ENCODE measurements around the gene MRPS14. TPM values are rescaled to one million over a fixed set of nuclear protein-coding genes. Genes with fewer than 3 reads are reported as not detected.

Gene MRPS14
- polyA plus RNA-seq, 1 of the 3 experiments (the other 2 are of a cell fraction): 18.2 TPM

DNA sequence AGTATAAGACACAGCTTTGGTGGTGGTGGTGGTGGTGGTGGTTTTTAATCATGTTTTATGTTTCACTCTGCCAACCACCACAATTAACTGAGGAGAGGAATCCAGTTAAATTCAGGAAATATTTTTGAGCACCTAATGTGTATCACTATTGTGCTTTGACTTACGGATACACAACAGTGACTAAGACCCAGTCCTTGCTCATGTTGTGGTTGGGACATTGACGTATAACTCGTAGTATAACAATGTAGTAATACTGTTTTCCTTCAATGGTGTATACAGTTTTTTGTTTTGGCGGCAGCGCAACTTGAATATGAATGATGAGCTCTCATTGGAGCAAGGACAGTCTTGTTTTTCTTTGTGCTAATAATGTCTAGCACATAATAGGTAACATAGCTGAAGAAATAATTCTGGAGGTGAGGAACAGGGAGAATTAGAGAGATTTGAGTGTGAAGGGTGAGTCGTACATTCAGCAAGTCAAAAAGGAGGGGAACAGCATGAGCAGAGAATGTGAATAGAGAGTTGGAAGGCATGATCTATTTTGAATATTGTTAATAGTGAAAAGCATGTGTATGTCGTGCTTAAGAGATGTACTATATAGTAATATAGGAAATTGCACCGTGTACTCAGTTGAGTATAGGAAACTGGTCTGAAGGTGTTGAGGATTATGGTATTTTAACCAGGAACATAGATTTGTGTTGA, 18.0 kb downstream of the MRPS14 start:
- H3F3A ChIP-seq (replicated peaks; ENCODE audit: insufficient read depth): peaks cover 4% of the 10 kb centered on the region
- no peaks in the 10 kb centered on the region for H3K27me3 ChIP-seq (ENCODE audit: insufficient read depth)
- peaks cover 98% of the 10 kb centered on the region for H3K79me2 ChIP-seq (ENCODE audit: insufficient read depth)
- no peak overlapping the region for H3K4me2 ChIP-seq
- H3K4me3 ChIP-seq (ENCODE audit: low read depth in 2 of 2, low read length in 1 of 2): no peak overlapping the region
- peaks cover 38 to 57% of the 10 kb centered on the region in 2 experiments for H3K36me3 ChIP-seq (replicated peaks in 1 of 2; ENCODE audit: control insufficient read depth in 1 of 2, insufficient read depth in 2 of 2, low read length in 1 of 2)
- ChIA-PET POLR2A (interaction anchor here (0.8 to 1.3 kb wide), 2 partner anchors 8 to 18 kb away, joined by 4 to 5 read pairs; partner anchors contain the start of gene MRPS14), CTCF (interaction anchor here (1.4 kb wide), 1 partner anchor 9 kb away, joined by 3 read pairs; no protein-coding TSS in a partner anchor)
- H3K9me3 ChIP-seq: no peaks in the 10 kb centered on the region
- peaks cover 10% of the 10 kb centered on the region; the same call in 1 of the 2 replicates for H4K20me1 ChIP-seq (ENCODE audit: insufficient read depth)
- H3K27ac ChIP-seq (ENCODE audit: low read depth in 2 of 2, low read length in 1 of 2): no peak overlapping the region
- 94% methylated on average over 8 of the region's 8 CpGs for WGBS (ENCODE audit: low lambda C conversion rate)
- H3K4me1 ChIP-seq (ENCODE audit: control insufficient read depth in 1 of 2, insufficient read depth in 2 of 2, low read depth in 1 of 2, low read length in 1 of 2): peaks cover 0 to 3% of the 10 kb centered on the region in 2 experiments; a peak in 2 of 4 replicates
- H3K9ac ChIP-seq: no peak overlapping the region
- H2AFZ ChIP-seq (ENCODE audit: low read depth): no peak overlapping the region
- TF ChIP-seq FOSL2 (IDR thresholded peaks at IDR 0.05; ENCODE audit: borderline replicate concordance, low read depth) (no peak), EZH2phosphoT487 (IDR thresholded peaks at IDR 0.05; ENCODE audit: borderline replicate concordance, low read depth) (no peak), CHD2 (IDR thresholded peaks at IDR 0.05; ENCODE audit: low read length, partially characterized antibody) (no peak), RXRA (IDR thresholded peaks at IDR 0.05; ENCODE audit: borderline replicate concordance, low read depth) (no peak), RCOR1 (IDR thresholded peaks at IDR 0.05; ENCODE audit: low read length) (no peak), GABPA (IDR thresholded peaks at IDR 0.05; ENCODE audit: low read depth) (no peak), POLR2AphosphoS5 (IDR thresholded peaks at IDR 0.05; ENCODE audit: low read depth, low read length) (no peak), FOXJ3 (CRISPR knock-in tag; IDR thresholded peaks at IDR 0.05) (no peak), YY1 (IDR thresholded peaks at IDR 0.05; ENCODE audit: low read depth) (no peak), NFIC (IDR thresholded peaks at IDR 0.05; ENCODE audit: borderline replicate concordance) (no peak), TEAD4 (IDR thresholded peaks at IDR 0.05; ENCODE audit: borderline replicate concordance, insufficient read depth) (no peak), GATA2 (CRISPR knock-in tag; IDR thresholded peaks at IDR 0.05) (no peak), RFX5 (IDR thresholded peaks at IDR 0.05; ENCODE audit: low read length) (no peak), FOXM1 (IDR thresholded peaks at IDR 0.05; ENCODE audit: low read depth) (no peak)
- TF ChIP-seq, protein P1, sequence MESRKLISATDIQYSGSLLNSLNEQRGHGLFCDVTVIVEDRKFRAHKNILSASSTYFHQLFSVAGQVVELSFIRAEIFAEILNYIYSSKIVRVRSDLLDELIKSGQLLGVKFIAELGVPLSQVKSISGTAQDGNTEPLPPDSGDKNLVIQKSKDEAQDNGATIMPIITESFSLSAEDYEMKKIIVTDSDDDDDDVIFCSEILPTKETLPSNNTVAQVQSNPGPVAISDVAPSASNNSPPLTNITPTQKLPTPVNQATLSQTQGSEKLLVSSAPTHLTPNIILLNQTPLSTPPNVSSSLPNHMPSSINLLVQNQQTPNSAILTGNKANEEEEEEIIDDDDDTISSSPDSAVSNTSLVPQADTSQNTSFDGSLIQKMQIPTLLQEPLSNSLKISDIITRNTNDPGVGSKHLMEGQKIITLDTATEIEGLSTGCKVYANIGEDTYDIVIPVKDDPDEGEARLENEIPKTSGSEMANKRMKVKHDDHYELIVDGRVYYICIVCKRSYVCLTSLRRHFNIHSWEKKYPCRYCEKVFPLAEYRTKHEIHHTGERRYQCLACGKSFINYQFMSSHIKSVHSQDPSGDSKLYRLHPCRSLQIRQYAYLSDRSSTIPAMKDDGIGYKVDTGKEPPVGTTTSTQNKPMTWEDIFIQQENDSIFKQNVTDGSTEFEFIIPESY (IDR thresholded peaks at IDR 0.05; ENCODE audit: borderline replicate concordance, low read depth): no peak
- TF ChIP-seq, protein P2, sequence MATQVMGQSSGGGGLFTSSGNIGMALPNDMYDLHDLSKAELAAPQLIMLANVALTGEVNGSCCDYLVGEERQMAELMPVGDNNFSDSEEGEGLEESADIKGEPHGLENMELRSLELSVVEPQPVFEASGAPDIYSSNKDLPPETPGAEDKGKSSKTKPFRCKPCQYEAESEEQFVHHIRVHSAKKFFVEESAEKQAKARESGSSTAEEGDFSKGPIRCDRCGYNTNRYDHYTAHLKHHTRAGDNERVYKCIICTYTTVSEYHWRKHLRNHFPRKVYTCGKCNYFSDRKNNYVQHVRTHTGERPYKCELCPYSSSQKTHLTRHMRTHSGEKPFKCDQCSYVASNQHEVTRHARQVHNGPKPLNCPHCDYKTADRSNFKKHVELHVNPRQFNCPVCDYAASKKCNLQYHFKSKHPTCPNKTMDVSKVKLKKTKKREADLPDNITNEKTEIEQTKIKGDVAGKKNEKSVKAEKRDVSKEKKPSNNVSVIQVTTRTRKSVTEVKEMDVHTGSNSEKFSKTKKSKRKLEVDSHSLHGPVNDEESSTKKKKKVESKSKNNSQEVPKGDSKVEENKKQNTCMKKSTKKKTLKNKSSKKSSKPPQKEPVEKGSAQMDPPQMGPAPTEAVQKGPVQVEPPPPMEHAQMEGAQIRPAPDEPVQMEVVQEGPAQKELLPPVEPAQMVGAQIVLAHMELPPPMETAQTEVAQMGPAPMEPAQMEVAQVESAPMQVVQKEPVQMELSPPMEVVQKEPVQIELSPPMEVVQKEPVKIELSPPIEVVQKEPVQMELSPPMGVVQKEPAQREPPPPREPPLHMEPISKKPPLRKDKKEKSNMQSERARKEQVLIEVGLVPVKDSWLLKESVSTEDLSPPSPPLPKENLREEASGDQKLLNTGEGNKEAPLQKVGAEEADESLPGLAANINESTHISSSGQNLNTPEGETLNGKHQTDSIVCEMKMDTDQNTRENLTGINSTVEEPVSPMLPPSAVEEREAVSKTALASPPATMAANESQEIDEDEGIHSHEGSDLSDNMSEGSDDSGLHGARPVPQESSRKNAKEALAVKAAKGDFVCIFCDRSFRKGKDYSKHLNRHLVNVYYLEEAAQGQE (IDR thresholded peaks at IDR 0.05; ENCODE audit: low read depth, low read length): no peak
- TF ChIP-seq, protein P3, sequence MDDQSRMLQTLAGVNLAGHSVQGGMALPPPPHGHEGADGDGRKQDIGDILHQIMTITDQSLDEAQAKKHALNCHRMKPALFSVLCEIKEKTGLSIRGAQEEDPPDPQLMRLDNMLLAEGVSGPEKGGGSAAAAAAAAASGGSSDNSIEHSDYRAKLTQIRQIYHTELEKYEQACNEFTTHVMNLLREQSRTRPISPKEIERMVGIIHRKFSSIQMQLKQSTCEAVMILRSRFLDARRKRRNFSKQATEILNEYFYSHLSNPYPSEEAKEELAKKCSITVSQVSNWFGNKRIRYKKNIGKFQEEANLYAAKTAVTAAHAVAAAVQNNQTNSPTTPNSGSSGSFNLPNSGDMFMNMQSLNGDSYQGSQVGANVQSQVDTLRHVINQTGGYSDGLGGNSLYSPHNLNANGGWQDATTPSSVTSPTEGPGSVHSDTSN (IDR thresholded peaks at IDR 0.05): no peak
- TF ChIP-seq, protein P4, sequence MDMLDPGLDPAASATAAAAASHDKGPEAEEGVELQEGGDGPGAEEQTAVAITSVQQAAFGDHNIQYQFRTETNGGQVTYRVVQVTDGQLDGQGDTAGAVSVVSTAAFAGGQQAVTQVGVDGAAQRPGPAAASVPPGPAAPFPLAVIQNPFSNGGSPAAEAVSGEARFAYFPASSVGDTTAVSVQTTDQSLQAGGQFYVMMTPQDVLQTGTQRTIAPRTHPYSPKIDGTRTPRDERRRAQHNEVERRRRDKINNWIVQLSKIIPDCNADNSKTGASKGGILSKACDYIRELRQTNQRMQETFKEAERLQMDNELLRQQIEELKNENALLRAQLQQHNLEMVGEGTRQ (IDR thresholded peaks at IDR 0.05; ENCODE audit: borderline replicate concordance, low read depth, low read length): no peak
- TF ChIP-seq, protein P5, sequence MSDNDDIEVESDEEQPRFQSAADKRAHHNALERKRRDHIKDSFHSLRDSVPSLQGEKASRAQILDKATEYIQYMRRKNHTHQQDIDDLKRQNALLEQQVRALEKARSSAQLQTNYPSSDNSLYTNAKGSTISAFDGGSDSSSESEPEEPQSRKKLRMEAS (IDR thresholded peaks at IDR 0.05; ENCODE audit: low read depth): no peak
- TF ChIP-seq, protein P6, sequence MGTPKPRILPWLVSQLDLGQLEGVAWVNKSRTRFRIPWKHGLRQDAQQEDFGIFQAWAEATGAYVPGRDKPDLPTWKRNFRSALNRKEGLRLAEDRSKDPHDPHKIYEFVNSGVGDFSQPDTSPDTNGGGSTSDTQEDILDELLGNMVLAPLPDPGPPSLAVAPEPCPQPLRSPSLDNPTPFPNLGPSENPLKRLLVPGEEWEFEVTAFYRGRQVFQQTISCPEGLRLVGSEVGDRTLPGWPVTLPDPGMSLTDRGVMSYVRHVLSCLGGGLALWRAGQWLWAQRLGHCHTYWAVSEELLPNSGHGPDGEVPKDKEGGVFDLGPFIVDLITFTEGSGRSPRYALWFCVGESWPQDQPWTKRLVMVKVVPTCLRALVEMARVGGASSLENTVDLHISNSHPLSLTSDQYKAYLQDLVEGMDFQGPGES (IDR thresholded peaks at IDR 0.05; ENCODE audit: low read depth, low read length): no peak
- DNase-seq: no peak
- no peaks in the 10 kb centered on the region for H3K9me2 ChIP-seq
